GM18907 (cell line): ENCODE measurements around the gene OSBPL10.
"Not testable (repeated sequence)": the region's sequence is repeated elsewhere in the genome, so short reads cannot be mapped to it uniquely, and the experiment has no call there.

ENCODE experiments used
- ATAC-seq: cut with Tn5 transposase; IDR thresholded peaks from one replicate; pipeline ENCODE4 v1.9.1; 2021; ENCODE audit warnings: mild to moderate bottlenecking, moderate library complexity; ENCODE audit not compliant: unreplicated experiment

Gene OSBPL10

GRCh38 chr3:31892916-31893573 lies 88.0 kb downstream of the OSBPL10 start:
- ATAC-seq = no peak

- ATAC-seq = no peak
Observed at GRCh38 chr3:31892500-31892899, 88.6 kb downstream of the OSBPL10 start.

- no peak for ATAC-seq
Observed at GRCh38 chr3:31891876-31892455, 89.1 kb downstream of the OSBPL10 start.

DNA sequence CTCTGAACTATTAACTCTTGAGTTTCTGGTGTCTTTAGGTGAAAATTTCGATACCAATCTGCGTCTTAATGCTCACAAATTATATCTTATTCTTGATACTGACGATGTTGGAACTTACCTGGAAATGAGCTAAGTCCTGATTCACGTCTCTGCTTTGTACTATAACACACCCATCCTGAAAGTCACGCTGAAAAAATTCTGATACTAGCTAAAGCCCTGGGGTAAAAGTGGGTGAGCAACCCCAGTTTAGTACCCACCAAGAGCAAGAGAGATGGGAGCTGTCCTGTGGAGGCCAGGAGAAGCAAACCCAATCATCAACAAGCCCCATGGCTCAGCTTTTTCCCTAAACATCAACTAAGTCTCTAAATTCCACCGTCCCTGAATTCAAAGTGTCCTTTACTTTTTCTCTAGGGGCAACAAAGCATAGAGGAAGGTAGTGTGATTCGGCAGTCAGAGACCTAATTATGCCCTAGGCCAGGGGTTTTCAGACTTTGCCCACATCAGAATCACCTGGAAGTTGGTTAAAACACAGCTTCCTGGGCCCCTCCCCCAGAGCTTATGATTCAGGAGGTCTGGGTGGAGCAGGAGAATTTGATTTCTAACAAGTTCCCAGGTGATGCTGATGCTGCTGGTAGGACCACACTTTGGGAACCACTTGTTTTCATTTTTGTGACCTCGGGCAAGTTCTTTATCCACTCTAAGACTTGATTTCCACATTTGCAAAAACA lies 90.2 kb downstream of the OSBPL10 start:
- no peak for ATAC-seq

DNA sequence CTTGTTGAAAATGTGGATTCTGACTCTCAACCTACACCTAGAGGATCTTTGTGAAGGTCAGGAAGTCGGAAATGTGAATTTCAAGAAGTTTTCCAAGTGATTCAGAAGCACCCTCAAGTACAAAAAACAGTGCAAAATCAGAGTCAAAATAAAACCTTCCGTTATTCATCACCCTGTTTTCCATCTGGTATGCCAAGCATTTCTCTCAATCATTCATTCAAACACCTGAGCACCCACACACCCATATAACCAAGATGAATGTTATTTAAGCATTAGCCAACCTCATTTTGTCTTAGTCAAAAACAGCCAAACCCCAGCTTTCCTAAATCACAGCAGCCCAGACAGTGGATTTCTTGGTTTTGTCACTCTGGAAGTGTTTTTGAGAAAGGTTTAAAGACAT lies 91.1 kb downstream of the OSBPL10 start:
- no peak for ATAC-seq

GRCh38 chr3:31885235-31885634 lies 95.8 kb downstream of the OSBPL10 start:
- no peak for ATAC-seq

GRCh38 chr3:31884251-31884650 lies 96.8 kb downstream of the OSBPL10 start:
- no peak for ATAC-seq

DNA sequence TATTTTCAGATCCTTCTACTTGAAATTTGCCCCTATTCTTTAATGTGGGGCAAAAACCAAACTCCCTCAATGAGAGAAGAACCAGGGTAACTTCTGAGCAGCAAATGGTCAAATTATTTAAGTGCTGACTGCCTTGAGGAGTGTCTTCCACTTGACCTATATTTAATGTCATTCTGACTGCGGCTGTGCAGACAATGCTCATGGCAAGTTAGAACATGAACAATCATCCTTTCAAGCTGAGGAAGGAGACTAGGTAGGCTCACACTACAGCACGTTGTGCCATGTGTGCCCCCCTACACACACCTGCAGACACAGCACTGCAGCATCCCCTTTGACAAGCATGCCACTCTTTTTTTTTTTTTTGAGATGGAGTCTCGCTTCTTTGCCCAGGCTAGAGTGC lies 98.2 kb downstream of the OSBPL10 start:
- no peak for ATAC-seq

DNA sequence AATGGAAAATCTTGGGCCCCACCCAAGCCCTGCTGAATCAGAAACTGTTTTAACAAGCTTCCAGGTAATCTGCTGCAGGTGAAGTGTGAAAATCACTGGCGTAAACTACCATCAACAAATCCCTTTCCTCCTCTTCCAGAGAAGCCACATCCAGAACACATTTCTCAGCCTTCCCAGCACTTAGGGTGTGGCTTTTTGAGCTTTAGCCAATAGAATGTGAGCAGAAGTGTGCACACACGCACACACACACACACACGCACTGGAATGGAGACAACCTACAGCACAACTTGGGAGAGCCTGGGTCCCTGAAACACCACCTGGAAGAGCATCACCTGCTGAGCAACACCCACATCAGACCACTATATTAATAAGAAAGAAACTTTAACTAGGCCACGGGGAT lies 98.6 kb downstream of the OSBPL10 start:
- ATAC-seq = no peak

GRCh38 chr3:31880482-31881078 lies 100.5 kb downstream of the OSBPL10 start:
- no peak for ATAC-seq

- ATAC-seq = no peak
Observed at GRCh38 chr3:31880020-31880419, 101.0 kb downstream of the OSBPL10 start.

- ATAC-seq = no peak
Observed at GRCh38 chr3:31879365-31879764, 101.7 kb downstream of the OSBPL10 start.

DNA sequence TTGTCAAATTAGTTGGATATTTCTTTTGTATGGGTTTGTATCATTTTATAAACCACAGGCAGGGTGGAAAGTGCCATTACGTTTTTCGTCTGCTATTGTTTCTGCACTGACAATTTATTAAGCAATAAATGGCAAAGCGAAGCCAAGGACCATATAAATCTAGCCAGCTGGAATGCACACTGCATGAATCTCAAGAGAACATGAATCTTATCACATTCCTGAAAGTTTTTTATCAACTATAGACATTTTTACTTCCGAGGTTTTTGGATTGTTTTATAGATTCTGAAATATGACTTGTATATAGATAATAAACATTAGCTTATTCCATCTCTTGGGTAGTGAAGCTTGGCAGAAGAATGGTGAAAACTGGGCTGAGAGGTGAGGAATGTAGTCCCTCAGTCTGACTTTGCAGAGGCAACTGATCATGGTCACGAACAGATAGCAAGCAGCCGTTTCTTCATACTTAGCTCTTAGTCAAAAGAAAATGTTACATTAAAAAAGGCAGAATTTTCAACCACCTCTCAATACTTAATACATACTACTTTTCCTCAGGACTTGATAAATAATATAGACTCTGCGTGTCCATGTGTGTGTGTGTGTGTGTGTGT lies 102.7 kb downstream of the OSBPL10 start:
- no peak for ATAC-seq

DNA sequence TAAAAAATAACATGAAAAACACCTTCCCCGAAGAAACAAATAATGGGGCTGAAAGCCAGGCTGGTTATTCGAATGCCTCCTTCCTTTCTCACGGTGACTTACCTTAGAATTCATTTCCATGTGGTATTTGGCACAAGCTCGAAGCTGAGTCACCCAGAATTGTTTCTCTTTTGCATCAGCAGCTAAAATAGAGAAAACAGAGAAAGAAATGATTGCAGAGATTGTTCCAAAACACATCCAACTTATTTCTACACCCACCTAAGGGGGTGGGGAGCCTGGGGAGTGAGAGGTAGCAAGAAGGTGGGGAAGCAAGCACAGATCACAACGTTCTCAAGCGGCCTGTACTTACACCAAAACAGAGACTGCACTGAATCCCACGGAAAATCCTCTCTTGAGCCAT lies 104.7 kb downstream of the OSBPL10 start:
- ATAC-seq = no peak

DNA sequence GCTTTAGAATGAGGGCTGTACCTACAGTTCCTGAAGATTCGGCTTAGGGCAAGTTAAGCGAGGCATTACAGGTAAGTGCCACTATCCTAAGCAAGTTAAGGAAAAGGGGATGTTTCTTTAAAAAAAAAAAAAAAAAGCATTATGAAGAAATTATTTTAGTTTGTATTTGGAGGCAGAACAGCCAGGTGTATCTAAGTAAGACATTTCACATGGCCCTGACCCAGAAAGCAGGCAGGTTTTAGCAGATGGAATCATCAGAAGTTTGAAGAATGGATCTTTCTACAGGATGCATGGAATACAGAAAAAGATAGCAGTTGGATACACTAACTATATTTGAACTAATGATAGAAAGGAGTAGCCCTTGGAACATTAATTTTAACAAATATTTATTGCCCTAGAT lies 105.6 kb downstream of the OSBPL10 start:
- ATAC-seq = no peak

GRCh38 chr3:31873254-31873820 lies 107.7 kb downstream of the OSBPL10 start:
- ATAC-seq = no peak

DNA sequence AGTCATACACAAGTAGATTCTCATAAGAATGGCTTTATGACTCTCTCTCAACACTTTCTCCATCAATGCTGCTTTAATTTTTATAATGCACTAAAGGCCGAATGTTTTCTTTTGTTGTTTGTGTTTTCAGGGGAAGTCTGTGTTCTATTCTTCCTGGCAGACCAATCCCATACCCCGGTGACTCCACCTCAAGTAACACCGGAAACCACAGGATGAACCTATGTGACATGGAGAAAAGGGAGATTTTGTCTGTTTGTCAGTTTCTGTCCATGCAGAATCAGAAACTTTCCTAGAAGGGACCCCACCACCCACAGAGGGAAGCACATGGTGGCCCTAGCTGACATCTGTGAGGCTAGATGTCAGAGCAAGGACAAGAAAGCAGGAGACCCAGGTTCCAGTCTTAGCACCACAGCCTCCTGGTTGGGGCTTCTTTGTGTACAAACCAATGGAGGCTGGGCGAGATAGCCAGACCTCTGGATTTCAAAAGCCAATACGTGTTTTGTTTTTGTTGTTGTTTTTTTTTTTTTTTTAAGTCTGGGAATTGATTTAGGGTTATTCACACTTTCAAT lies 109.0 kb downstream of the OSBPL10 start:
- ATAC-seq = no peak

DNA sequence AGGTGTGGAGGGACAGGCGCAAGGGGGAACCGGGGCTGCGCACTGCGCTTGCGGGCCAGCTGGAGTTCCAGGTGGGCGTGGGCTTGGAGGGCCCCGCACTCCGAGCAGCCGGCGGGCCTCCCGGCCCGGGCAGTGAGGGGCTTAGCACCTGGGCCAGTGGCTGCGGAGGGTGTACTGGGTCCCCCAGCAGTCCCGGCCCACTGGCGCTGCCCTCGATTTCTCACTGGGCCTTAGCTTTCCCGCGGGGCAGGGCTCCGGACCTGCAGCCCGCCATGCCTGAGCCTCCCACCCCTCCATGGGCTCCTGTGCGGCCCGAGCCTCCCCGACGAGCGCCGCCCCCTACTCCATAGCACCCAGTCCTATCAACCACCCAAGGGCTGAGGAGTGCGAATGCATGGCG lies 111.0 kb downstream of the OSBPL10 start:
- ATAC-seq = not testable (repeated sequence)

- no peak for ATAC-seq
Observed at GRCh38 chr3:31868236-31868635, 112.8 kb downstream of the OSBPL10 start.

DNA sequence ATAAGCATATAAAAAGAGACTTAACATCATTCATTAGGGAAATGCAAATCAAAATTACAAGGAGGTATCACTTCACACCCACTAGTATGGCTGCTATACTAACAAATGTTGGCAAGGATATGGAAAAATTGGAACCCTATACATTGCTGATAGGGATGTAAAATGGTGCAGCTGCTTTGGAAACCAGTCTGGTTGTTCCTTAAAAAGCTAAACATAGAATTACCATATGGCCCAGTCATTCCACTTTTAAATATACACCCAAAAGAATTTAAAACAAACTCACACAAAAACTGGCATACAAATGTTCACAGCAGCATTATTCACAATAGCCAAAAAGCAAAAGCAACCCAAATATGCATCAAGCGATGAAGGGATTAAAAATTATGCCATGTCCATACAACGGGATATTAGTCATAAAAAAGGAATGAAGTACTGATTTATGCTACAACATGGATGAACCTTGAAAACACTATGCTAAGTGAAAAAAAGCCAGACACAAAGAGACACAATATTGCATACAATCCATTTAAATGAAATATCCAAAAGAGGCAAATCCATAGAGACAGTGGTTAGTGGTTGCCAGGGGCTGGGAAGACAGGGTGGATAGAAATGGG lies 118.3 kb downstream of the OSBPL10 start:
- no peak for ATAC-seq
